Vagina (tissue), 2 donors: Measurements from ENCODE around the gene ZNF385B.

ENCODE experiments used
- CTCF ChIP-seq, 3 experiments: fragments of 450-650 bp in 2 of 3; fragments of 200-600 bp in 1 of 3; sonication (generic) in 1 of 3; IDR thresholded peaks; one replicate each; pipeline ENCODE4 v1.5.1; 2017 to 2019; ENCODE audit warnings: antibody characterized with exemption in 3 of 3, mild to moderate bottlenecking in 2 of 3, moderate library complexity in 2 of 3
- POLR2A ChIP-seq, 2 donors: fragments of 450-650 bp; IDR thresholded peaks; one replicate each; pipeline ENCODE4 v1.6.1; 2017; ENCODE audit warnings: antibody characterized with exemption in 2 of 2, mild to moderate bottlenecking in 2 of 2, moderate library complexity in 2 of 2

GRCh38 chr2:179428649-179429048 is 432.8 kb downstream of the ZNF385B start:
- TF ChIP-seq POLR2A (IDR thresholded peaks at IDR 0.05) = no peak
- TF ChIP-seq CTCF (IDR thresholded peaks at IDR 0.05) = no peak
